A673 (cell line): ENCODE measurements around the gene ALDH9A1. TPM values are rescaled to one million over a fixed set of nuclear protein-coding genes. Genes with fewer than 3 reads are reported as not detected.

Source experiments
- BruUV-seq: library from RNA; stranded (reverse); fragments of 400-500 nt; replicated peaks from 2 replicates; lab custom pipeline; 2021; lab: Mats Ljungman, UMichigan
- CTCF ChIA-PET: fragments of 300-600 bp; sonication (Branson Sonifier 250); formaldehyde crosslinking; loops from one replicate; lab custom pipeline; 2022; ENCODE audit warnings: antibody characterized with exemption; lab: Charles Lee
- POLR2A ChIA-PET: fragments of 300-600 bp; sonication (Branson Sonifier 250); formaldehyde crosslinking; loops from one replicate; lab custom pipeline; 2022; ENCODE audit warnings: antibody characterized with exemption; ENCODE audit not compliant: low non-redundant PET; lab: Charles Lee
- DNase-seq: peaks from one replicate; pipeline ENCODE4 v3.0.0-alpha.2; 2015; ENCODE audit warnings: low spot score
- H3K27ac ChIP-seq: fragments of 200-600 bp; sonication (generic); 2 replicates; pipeline ENCODE4 v1.5.1; 2016; ENCODE audit warnings: mixed run types, low read depth, mild to moderate bottlenecking, mixed read lengths, antibody characterized with exemption, low read length; ENCODE audit not compliant: poor library complexity, severe bottlenecking
- H3K27me3 ChIP-seq: fragments of 200-600 bp; sonication (generic); replicated peaks from 2 replicates; pipeline ENCODE4 v1.6.1; 2017; ENCODE audit warnings: mixed run types, low read depth, mild to moderate bottlenecking, mixed read lengths, antibody characterized with exemption, low read length; ENCODE audit not compliant: insufficient read depth, poor library complexity
- H3K36me3 ChIP-seq: fragments of 200-600 bp; sonication (generic); 2 replicates; pipeline ENCODE4 v1.6.1; 2016; ENCODE audit warnings: mixed run types, mild to moderate bottlenecking, mixed read lengths, antibody characterized with exemption, low read length; ENCODE audit not compliant: insufficient read depth, poor library complexity, severe bottlenecking
- H3K4me1 ChIP-seq: fragments of 200-600 bp; sonication (generic); 2 replicates; pipeline ENCODE4 v1.6.1; 2017; ENCODE audit warnings: mixed run types, mild to moderate bottlenecking, mixed read lengths, antibody characterized with exemption, low read length; ENCODE audit not compliant: insufficient read depth, poor library complexity, severe bottlenecking
- H3K4me3 ChIP-seq: fragments of 200-600 bp; sonication (generic); 2 replicates; pipeline ENCODE4 v1.5.1; 2016; ENCODE audit warnings: low read depth, mixed run types, mild to moderate bottlenecking, mixed read lengths, low read length; ENCODE audit not compliant: poor library complexity, severe bottlenecking
- H3K9me3 ChIP-seq: fragments of 200-600 bp; sonication (generic); 2 replicates; pipeline ENCODE4 v1.6.1; 2016; ENCODE audit warnings: mixed run types, low read depth, mild to moderate bottlenecking, mixed read lengths, antibody characterized with exemption, low read length; ENCODE audit not compliant: poor library complexity, severe bottlenecking
- EZH2 ChIP-seq: fragments of 200-600 bp; sonication (generic); IDR thresholded peaks from 2 replicates; pipeline ENCODE4 v1.6.1; 2017; ENCODE audit warnings: borderline replicate concordance, low read depth, mild to moderate bottlenecking, mixed read lengths, antibody characterized with exemption, low read length; ENCODE audit not compliant: poor library complexity, severe bottlenecking
- intact Hi-C: fragments of 100-400 bp; cut with micrococcal nuclease; formaldehyde crosslinking; loops from one replicate; pipeline ENCODE4 v1.10.0; 2022; ENCODE audit not compliant: unreplicated experiment
- total RNA-seq: library from RNA; stranded (reverse); gene quantifications from 2 replicates; pipeline ENCODE4 v1.2.3, GENCODE V29; 2021
- TF ChIP-seq, protein P1 (sequence below): fragments of 300-800, 200-600 bp; sonication (generic); conservative IDR thresholded peaks from 2 replicates; pipeline ENCODE4 v1.5.1; 2017; ENCODE audit warnings: low read depth, mild to moderate bottlenecking, antibody characterized with exemption, low read length, moderate library complexity, mixed read lengths

Gene ALDH9A1
- total RNA-seq, 1 experiment from 2014 or later = 83.0 TPM

DNA sequence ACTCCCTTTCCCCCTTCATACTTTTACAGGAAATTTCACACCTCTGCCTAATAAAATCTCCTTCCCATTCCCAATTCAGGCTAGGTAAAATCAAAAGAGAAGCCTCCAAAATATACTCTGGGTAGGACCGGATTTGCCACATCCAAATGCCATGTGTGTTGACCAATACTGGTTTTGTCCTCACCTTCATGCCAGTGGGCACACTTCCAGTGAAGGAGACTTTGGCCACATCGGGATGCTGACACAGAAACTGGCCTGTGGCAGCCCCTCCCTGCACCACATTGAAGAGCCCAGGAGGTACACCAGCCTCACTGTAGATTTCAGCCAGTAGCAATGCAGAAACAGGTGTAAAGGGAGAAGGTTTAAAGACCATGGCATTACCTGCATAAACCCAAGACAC lies 18.1 kb downstream of the ALDH9A1 start:
- TF ChIP-seq, protein P1, sequence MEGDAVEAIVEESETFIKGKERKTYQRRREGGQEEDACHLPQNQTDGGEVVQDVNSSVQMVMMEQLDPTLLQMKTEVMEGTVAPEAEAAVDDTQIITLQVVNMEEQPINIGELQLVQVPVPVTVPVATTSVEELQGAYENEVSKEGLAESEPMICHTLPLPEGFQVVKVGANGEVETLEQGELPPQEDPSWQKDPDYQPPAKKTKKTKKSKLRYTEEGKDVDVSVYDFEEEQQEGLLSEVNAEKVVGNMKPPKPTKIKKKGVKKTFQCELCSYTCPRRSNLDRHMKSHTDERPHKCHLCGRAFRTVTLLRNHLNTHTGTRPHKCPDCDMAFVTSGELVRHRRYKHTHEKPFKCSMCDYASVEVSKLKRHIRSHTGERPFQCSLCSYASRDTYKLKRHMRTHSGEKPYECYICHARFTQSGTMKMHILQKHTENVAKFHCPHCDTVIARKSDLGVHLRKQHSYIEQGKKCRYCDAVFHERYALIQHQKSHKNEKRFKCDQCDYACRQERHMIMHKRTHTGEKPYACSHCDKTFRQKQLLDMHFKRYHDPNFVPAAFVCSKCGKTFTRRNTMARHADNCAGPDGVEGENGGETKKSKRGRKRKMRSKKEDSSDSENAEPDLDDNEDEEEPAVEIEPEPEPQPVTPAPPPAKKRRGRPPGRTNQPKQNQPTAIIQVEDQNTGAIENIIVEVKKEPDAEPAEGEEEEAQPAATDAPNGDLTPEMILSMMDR = no peak
- no peak for TF ChIP-seq EZH2
- CTCF ChIA-PET = no interaction called here
- H3K4me3 ChIP-seq = no peak overlapping the region
- no peaks in the 10 kb centered on the region for H3K27me3 ChIP-seq
- intact Hi-C loops = no loop called here
- BruUV-seq = no TSS peak
- no peak overlapping the region for H3K27ac ChIP-seq
- H3K36me3 ChIP-seq = peaks cover 77% of the 10 kb centered on the region
- POLR2A ChIA-PET = no interaction called here
- H3K9me3 ChIP-seq = no peaks in the 10 kb centered on the region
- peaks cover 6% of the 10 kb centered on the region for H3K4me1 ChIP-seq
- DNase-seq = no peak

DNA sequence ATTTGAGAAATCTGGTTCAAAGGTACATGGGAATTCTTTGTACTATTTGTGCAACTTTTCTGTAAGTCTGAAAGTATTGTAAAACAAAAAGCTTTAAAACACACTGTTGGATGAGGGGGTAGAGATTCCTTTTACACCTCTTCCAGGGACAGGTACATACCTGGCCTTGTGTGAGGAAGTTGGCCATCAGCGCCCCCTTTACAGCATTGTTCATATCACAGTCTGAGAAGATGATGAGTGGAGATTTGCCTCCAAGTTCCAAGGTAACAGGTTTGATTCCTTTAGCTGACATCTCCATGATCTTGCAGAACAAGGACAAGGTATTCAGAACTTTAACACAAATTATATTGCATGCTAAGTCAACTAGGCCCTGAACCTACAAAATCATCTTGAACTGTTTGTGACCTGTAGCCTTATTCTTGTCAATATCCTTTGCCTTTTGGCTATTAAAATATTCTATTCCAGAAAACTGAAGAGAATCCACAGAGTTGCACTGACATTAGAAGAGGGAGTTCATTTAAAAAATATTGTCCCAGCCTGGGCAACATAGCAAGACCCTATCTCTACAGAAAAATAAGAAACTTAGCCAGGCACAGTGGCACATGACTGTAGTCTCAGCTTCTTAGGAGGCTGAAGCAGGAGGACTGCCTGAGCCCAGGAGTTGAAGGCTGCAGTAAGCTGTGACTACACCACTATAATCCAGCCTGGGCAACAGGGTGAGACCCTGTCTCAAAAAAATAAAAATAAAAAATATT lies 18.9 kb downstream of the ALDH9A1 start:
- TF ChIP-seq, protein P1 = no peak
- no peak for TF ChIP-seq EZH2
- ChIA-PET CTCF (no interaction called here), POLR2A (no interaction called here)
- Histone ChIP-seq H3K27me3 (no peaks in the 10 kb centered on the region), H3K27ac (no peak overlapping the region), H3K4me1 (peaks cover under 1% of the 10 kb centered on the region), H3K36me3 (peaks cover 74% of the 10 kb centered on the region), H3K4me3 (no peak overlapping the region), H3K9me3 (no peaks in the 10 kb centered on the region)
- no peak for DNase-seq
- intact Hi-C loops = no loop called here
- BruUV-seq = no TSS peak

DNA sequence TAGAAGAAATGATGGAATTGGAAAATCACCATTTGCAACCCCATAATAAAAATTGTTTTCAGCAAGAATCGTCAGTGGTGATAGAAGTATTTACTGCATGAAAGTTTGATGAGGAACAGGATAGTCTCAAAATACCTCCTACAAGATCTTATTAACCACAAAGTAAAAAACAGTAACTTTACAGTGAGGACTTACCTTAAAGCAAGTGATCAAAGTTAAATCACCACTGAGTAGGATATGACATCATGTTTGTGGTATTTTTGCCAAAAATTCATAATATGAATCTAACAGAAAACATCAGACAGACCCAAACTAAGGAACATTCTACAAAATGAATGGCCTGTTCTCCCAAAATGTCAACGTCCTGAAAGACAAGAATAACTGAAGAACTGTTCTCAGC lies 19.9 kb downstream of the ALDH9A1 start:
- peaks cover 71% of the 10 kb centered on the region for H3K36me3 ChIP-seq
- H3K9me3 ChIP-seq = no peaks in the 10 kb centered on the region
- H3K4me1 ChIP-seq = no peaks in the 10 kb centered on the region
- ChIA-PET CTCF (no interaction called here), POLR2A (no interaction called here)
- no peak overlapping the region for H3K4me3 ChIP-seq
- intact Hi-C loops = no loop called here
- no peak for DNase-seq
- no peak overlapping the region for H3K27ac ChIP-seq
- no peak for TF ChIP-seq EZH2
- TF ChIP-seq, protein P1 = no peak
- BruUV-seq = no TSS peak
- H3K27me3 ChIP-seq = no peaks in the 10 kb centered on the region
